Gastrocnemius medialis (tissue), 4 donors: ENCODE results near the gene FXN.

Experiments
- CTCF ChIP-seq, 5 experiments: fragments of 450-650 bp in 3 of 5; fragments of 200-600 bp in 2 of 5; sonication (generic) in 2 of 5; IDR thresholded peaks in 4 of 5; conservative IDR thresholded peaks in 1 of 5; 1 replicate in 4 of 5; 2 replicates in 1 of 5; pipeline ENCODE4 v1.5.1; 2016 to 2019; ENCODE audit warnings: antibody characterized with exemption in 5 of 5, mild to moderate bottlenecking in 3 of 5, moderate library complexity in 3 of 5
- POLR2A ChIP-seq, 2 donors: fragments of 450-650 bp; IDR thresholded peaks; one replicate each; pipeline ENCODE4 v1.6.1; 2017; ENCODE audit warnings: antibody characterized with exemption in 2 of 2, mild to moderate bottlenecking in 2 of 2, moderate library complexity in 2 of 2

GRCh38 chr9:69122549-69123141 is 87.1 kb downstream of the FXN start:
- TF ChIP-seq CTCF (IDR thresholded peaks at IDR 0.05 in 4 of 5, conservative IDR thresholded peaks at IDR 0.05 in 1 of 5) (no peak), POLR2A (IDR thresholded peaks at IDR 0.05) (no peak)
